Adrenal gland (tissue), 12 donors: Measurements from ENCODE around the gene CDCA7. TPM values are rescaled to one million over a fixed set of nuclear protein-coding genes. Genes with fewer than 3 reads are reported as not detected.

Experiments used
- DNase-seq, 7 donors: peaks; one replicate each; pipeline ENCODE4 v3.0.0-alpha.2; 2019 to 2020
- H3K27ac ChIP-seq, 5 donors: fragments of 200-600 bp; sonication (generic) in 4 of 5; 1 replicate in 3 of 5; 2 replicates in 2 of 5; pipeline versions ENCODE4 v1.5.1 to v1.8.0; 2016 to 2020; ENCODE audit warnings: mild to moderate bottlenecking in 1 of 5
- H3K27me3 ChIP-seq: fragments of 200-600 bp; 2 replicates; pipeline ENCODE4 v1.8.0; 2021
- H3K36me3 ChIP-seq, 2 donors: fragments of 200-600 bp; replicated peaks in 1 of 2; 1 replicate in 1 of 2; 2 replicates in 1 of 2; pipeline versions ENCODE4 v1.5.1 to v1.8.0; 2018 to 2022
- H3K4me1 ChIP-seq, 2 donors: fragments of 200-600 bp; replicated peaks in 1 of 2; 1 replicate in 1 of 2; 2 replicates in 1 of 2; pipeline versions ENCODE4 v1.5.1 to v1.8.0; 2018 to 2021
- H3K4me3 ChIP-seq, 4 donors: fragments of 200-600 bp; sonication (generic) in 3 of 4; one replicate each; pipeline ENCODE4 v1.5.1; 2016 to 2018
- H3K9me3 ChIP-seq, 3 donors: fragments of 200-600 bp; sonication (generic) in 1 of 3; replicated peaks in 1 of 3; 1 replicate in 2 of 3; 2 replicates in 1 of 3; pipeline versions ENCODE4 v1.5.1 to v1.8.0; 2016 to 2021
- CTCF ChIP-seq, 6 experiments: fragments of 450-650 bp in 4 of 6; fragments of 200-600 bp in 2 of 6; sonication (generic) in 1 of 6; IDR thresholded peaks; 1 replicate in 5 of 6; 2 replicates in 1 of 6; pipeline versions ENCODE4 v1.5.1 to v1.8.0; 2016 to 2021; ENCODE audit warnings: antibody characterized with exemption in 6 of 6, mild to moderate bottlenecking in 2 of 6, moderate library complexity in 1 of 6
- POLR2A ChIP-seq, 2 donors: fragments of 450-650 bp; IDR thresholded peaks; one replicate each; pipeline ENCODE4 v1.6.1; 2017; ENCODE audit warnings: antibody characterized with exemption in 2 of 2, mild to moderate bottlenecking in 2 of 2, moderate library complexity in 1 of 2
- WGBS, 4 donors: extraction: QIAGEN DNeasy Blood & Tissue Kit in 2 of 4; methylation state at CpG; one replicate each; pipeline versions ENCODE4 v1.1.5 to v1.1.7; 2013 to 2017; 5-methylcytosine and 5-hydroxymethylcytosine counted together
- intact Hi-C, 2 donors: fragments of 100-400 bp; cut with DNase I; formaldehyde crosslinking; loops; one replicate each; pipeline versions ENCODE4 v1.14.1 to v1.15.0; 2022 to 2023
- polyA plus RNA-seq, 3 donors: library from polyadenylated mRNA; stranded (reverse); fragments of 200-250 nt in 2 of 3; fragments of 350-450 nt in 1 of 3; fragmentation: Illumina TruSeq in 1 of 3; extraction: RNeasy Lipid Tissue Mini Kit (QIAGEN cat#74804) in 1 of 3; gene quantifications; one replicate each; pipeline ENCODE4 v1.2.3, GENCODE V29; 2013 to 2014
- total RNA-seq, 9 donors: library from RNA; depleted of rRNA in 4 of 9; stranded (reverse); fragments of >200 nt in 4 of 9; fragments of 120-200 nt in 1 of 9; fragmentation: NEBNext Ultra II Directional in 1 of 9; extraction: Animal tissue kit (Norgen Biotek cat#: 25700) in 1 of 9; gene quantifications; one replicate each; pipeline versions ENCODE4 v1.1.0 to v1.2.4, GENCODE V29; 2013 to 2023
- donor health status: healthy with polysubstance abuse.
- donor health status: Bipolar disorder and iron deficiency.
- donor health status: DM: yes; HTN: yes; CAD: no.
- donor health status: DM: no; HTN: no; CAD: no.
- donor health status: DM: no; HTN: no; CAD: no.
- donor health status: DM: yes; HTN: yes; CAD: no.

Gene CDCA7
- total and polyA plus RNA-seq, 12 donors, result 0.14 to 4.4 (median 0.61) TPM; not detected in 1

GRCh38 chr2:173393636-173394035 is 39.0 kb downstream of the CDCA7 start:
- Histone ChIP-seq H3K27me3 (peaks cover 49% of the 10 kb centered on the region), H3K36me3 (no peaks in the 10 kb centered on the region), H3K9me3 (no peaks in the 10 kb centered on the region), H3K4me3 (no peak overlapping the region), H3K27ac (no peak overlapping the region), H3K4me1 (no peaks in the 10 kb centered on the region)
- no peak for DNase-seq
- intact Hi-C loops, result loop anchor here in 1 of 2 donors (10.0 kb wide), 1 partner anchor 951 kb away; no protein-coding TSS in a partner anchor
- TF ChIP-seq CTCF (IDR thresholded peaks at IDR 0.05) (no peak), POLR2A (IDR thresholded peaks at IDR 0.05) (no peak)
- 61 to 75% (median 71%) methylated on average over 1 of the region's 1 CpG for WGBS, 4 donors

- H3K27ac ChIP-seq, result no peak overlapping the region
- 38 to 54% (median 49%) methylated on average over 8 of the region's 8 CpGs for WGBS, 4 donors
- H3K27me3 ChIP-seq, result peaks cover 56% of the 10 kb centered on the region
- H3K4me3 ChIP-seq, result no peak overlapping the region
- no peak for DNase-seq
- no peaks in the 10 kb centered on the region for H3K36me3 ChIP-seq
- no peaks in the 10 kb centered on the region for H3K9me3 ChIP-seq
- TF ChIP-seq POLR2A (IDR thresholded peaks at IDR 0.05), result no peak
- TF ChIP-seq CTCF (IDR thresholded peaks at IDR 0.05), result no peak
- intact Hi-C loops, result loop anchor here in 1 of 2 donors (10.0 kb wide), 1 partner anchor 950 kb away; no protein-coding TSS in a partner anchor
- H3K4me1 ChIP-seq, result no peaks in the 10 kb centered on the region
Measured at GRCh38 chr2:173394091-173394974, 39.7 kb downstream of the CDCA7 start.

- intact Hi-C loops, result loop anchor here in 1 of 2 donors (10.0 kb wide), 1 partner anchor 949 kb away; no protein-coding TSS in a partner anchor
- peaks cover 63% of the 10 kb centered on the region for H3K27me3 ChIP-seq
- TF ChIP-seq POLR2A (IDR thresholded peaks at IDR 0.05) (no peak), CTCF (IDR thresholded peaks at IDR 0.05) (no peak)
Measured at GRCh38 chr2:173395567-173396351, 41.1 kb downstream of the CDCA7 start.

GRCh38 chr2:173397539-173397938 is 42.9 kb downstream of the CDCA7 start:
- Histone ChIP-seq H3K4me1 (peaks cover 0 to 4% of the 10 kb centered on the region in 2 donors), H3K4me3 (no peak overlapping the region), H3K36me3 (no peaks in the 10 kb centered on the region), H3K9me3 (no peaks in the 10 kb centered on the region), H3K27me3 (peaks cover 74% of the 10 kb centered on the region), H3K27ac (no peak overlapping the region)
- WGBS, 4 donors, result 65 to 79% (median 65%) methylated on average over 4 of the region's 4 CpGs
- TF ChIP-seq CTCF (IDR thresholded peaks at IDR 0.05) (no peak), POLR2A (IDR thresholded peaks at IDR 0.05) (no peak)
- intact Hi-C loops, result loop anchor here in 1 of 2 donors (10.0 kb wide), 1 partner anchor 947 kb away; no protein-coding TSS in a partner anchor
- no peak for DNase-seq

More at GRCh38 chr2:173395567-173396351, 41.1 kb downstream of the CDCA7 start:
- H3K36me3 ChIP-seq, result no peaks in the 10 kb centered on the region
- H3K4me1 ChIP-seq, result no peaks in the 10 kb centered on the region
- 76 to 84% (median 80%) methylated on average over 16 of the region's 16 CpGs for WGBS, 4 donors
- DNase-seq, result no peak
- H3K4me3 ChIP-seq, result no peak overlapping the region
- no peak overlapping the region for H3K27ac ChIP-seq
- H3K9me3 ChIP-seq, result no peaks in the 10 kb centered on the region
